ENCODE measurements around the gene DGCR8. TPM values are rescaled to one million over a fixed set of nuclear protein-coding genes. Genes with fewer than 3 reads are reported as not detected.

Gene DGCR8
- total RNA-seq, 2 experiments from 2014 or later: 52.3 to 55.2 TPM

GRCh38 chr22:20135265-20135664, 55.2 kb downstream of the DGCR8 start:
- Mint-ChIP-seq H3K27ac (no peak overlapping the region), H3K36me3 (ENCODE audit: low read depth) (no peaks in the 10 kb centered on the region), H3K4me1 (ENCODE audit: low read depth) (peaks cover 15% of the 10 kb centered on the region), H3K9me3 (ENCODE audit: insufficient read depth) (no peaks in the 10 kb centered on the region), H3K4me3 (no peak overlapping the region), H3K27me3 (ENCODE audit: low read depth) (no peaks in the 10 kb centered on the region)
- no peak for ATAC-seq
- POLR2A ChIA-PET: no interaction called here
- CTCF ChIA-PET: no interaction called here
- DNase-seq: no peak

- H3K27me3 Mint-ChIP-seq (ENCODE audit: low read depth): no peaks in the 10 kb centered on the region
- ATAC-seq (no peak), DNase-seq (no peak)
- no peak overlapping the region for H3K27ac Mint-ChIP-seq
- no peaks in the 10 kb centered on the region for H3K9me3 Mint-ChIP-seq (ENCODE audit: insufficient read depth)
- no peak overlapping the region for H3K4me3 Mint-ChIP-seq
- peaks cover 15% of the 10 kb centered on the region for H3K4me1 Mint-ChIP-seq (ENCODE audit: low read depth)
- POLR2A ChIA-PET: no interaction called here
- H3K36me3 Mint-ChIP-seq (ENCODE audit: low read depth): no peaks in the 10 kb centered on the region
- CTCF ChIA-PET: no interaction called here
Measured at GRCh38 chr22:20135806-20136602, 56.0 kb downstream of the DGCR8 start.

- ATAC-seq (no peak), DNase-seq (no peak)
- H3K27me3 Mint-ChIP-seq (ENCODE audit: low read depth): no peaks in the 10 kb centered on the region
- H3K4me1 Mint-ChIP-seq (ENCODE audit: low read depth): peaks cover 15% of the 10 kb centered on the region
- CTCF ChIA-PET: no interaction called here
- POLR2A ChIA-PET: no interaction called here
- no peaks in the 10 kb centered on the region for H3K9me3 Mint-ChIP-seq (ENCODE audit: insufficient read depth)
- no peak overlapping the region for H3K27ac Mint-ChIP-seq
- H3K4me3 Mint-ChIP-seq: no peak overlapping the region
- H3K36me3 Mint-ChIP-seq (ENCODE audit: low read depth): no peaks in the 10 kb centered on the region
Measured at GRCh38 chr22:20136603-20136873, 56.5 kb downstream of the DGCR8 start.

- DNase-seq (no peak), ATAC-seq (no peak)
- ChIA-PET POLR2A (no interaction called here), CTCF (interaction anchor here (0.6 to 1.3 kb wide), 2 partner anchors 183 to 916 kb away, joined by 3 read pairs; partner anchors contain the start of gene DGCR6L)
- Mint-ChIP-seq H3K9me3 (ENCODE audit: insufficient read depth) (no peaks in the 10 kb centered on the region), H3K36me3 (ENCODE audit: low read depth) (no peaks in the 10 kb centered on the region), H3K27me3 (ENCODE audit: low read depth) (no peaks in the 10 kb centered on the region), H3K4me1 (ENCODE audit: low read depth) (peaks cover 15% of the 10 kb centered on the region), H3K4me3 (no peak overlapping the region), H3K27ac (no peak overlapping the region)
Measured at GRCh38 chr22:20137113-20137512, 57.1 kb downstream of the DGCR8 start.

GRCh38 chr22:20137671-20138416, 57.8 kb downstream of the DGCR8 start:
- Mint-ChIP-seq H3K9me3 (ENCODE audit: insufficient read depth) (no peaks in the 10 kb centered on the region), H3K36me3 (ENCODE audit: low read depth) (no peaks in the 10 kb centered on the region), H3K4me1 (ENCODE audit: low read depth) (peaks cover 10% of the 10 kb centered on the region), H3K27me3 (ENCODE audit: low read depth) (no peaks in the 10 kb centered on the region), H3K4me3 (no peak overlapping the region), H3K27ac (no peak overlapping the region)
- no peak for ATAC-seq
- ChIA-PET POLR2A (no interaction called here), CTCF (interaction anchor here (0.6 to 1.3 kb wide), 2 partner anchors 182 to 915 kb away, joined by 3 read pairs; partner anchors contain the start of gene DGCR6L)
- DNase-seq: no peak

GRCh38 chr22:20138417-20138738, 58.3 kb downstream of the DGCR8 start:
- Mint-ChIP-seq H3K27me3 (ENCODE audit: low read depth) (no peaks in the 10 kb centered on the region), H3K36me3 (ENCODE audit: low read depth) (no peaks in the 10 kb centered on the region), H3K27ac (no peak overlapping the region), H3K4me1 (ENCODE audit: low read depth) (peaks cover 4% of the 10 kb centered on the region), H3K9me3 (ENCODE audit: insufficient read depth) (no peaks in the 10 kb centered on the region), H3K4me3 (no peak overlapping the region)
- ChIA-PET POLR2A (interaction anchor here (0.5 kb wide), 1 partner anchor 1527 kb away, joined by 3 read pairs; the partner anchor contains the start of gene PPIL2), CTCF (no interaction called here)
- DNase-seq (no peak), ATAC-seq (no peak)

- Mint-ChIP-seq H3K4me1 (ENCODE audit: low read depth) (peaks cover under 1% of the 10 kb centered on the region), H3K4me3 (no peak overlapping the region), H3K27ac (no peak overlapping the region), H3K27me3 (ENCODE audit: low read depth) (no peaks in the 10 kb centered on the region), H3K36me3 (ENCODE audit: low read depth) (no peaks in the 10 kb centered on the region), H3K9me3 (ENCODE audit: insufficient read depth) (no peaks in the 10 kb centered on the region)
- ChIA-PET POLR2A (interaction anchor here (0.5 kb wide), 1 partner anchor 1527 kb away, joined by 3 read pairs; the partner anchor contains the start of gene PPIL2), CTCF (no interaction called here)
- ATAC-seq (no peak), DNase-seq (no peak)
Measured at GRCh38 chr22:20138868-20139267, 58.8 kb downstream of the DGCR8 start.

- H3K4me3 Mint-ChIP-seq: no peak overlapping the region
- POLR2A ChIA-PET: no interaction called here
- no peak for ATAC-seq
- no peak for DNase-seq
- H3K4me1 Mint-ChIP-seq (ENCODE audit: low read depth): no peaks in the 10 kb centered on the region
- no peaks in the 10 kb centered on the region for H3K9me3 Mint-ChIP-seq (ENCODE audit: insufficient read depth)
- H3K36me3 Mint-ChIP-seq (ENCODE audit: low read depth): no peaks in the 10 kb centered on the region
- H3K27me3 Mint-ChIP-seq (ENCODE audit: low read depth): no peaks in the 10 kb centered on the region
- H3K27ac Mint-ChIP-seq: no peak overlapping the region
- CTCF ChIA-PET: no interaction called here
Measured at GRCh38 chr22:20139391-20140106, 59.5 kb downstream of the DGCR8 start.

GRCh38 chr22:20140107-20140445, 60.0 kb downstream of the DGCR8 start:
- H3K36me3 Mint-ChIP-seq (ENCODE audit: low read depth): no peaks in the 10 kb centered on the region

GRCh38 chr22:20140521-20140964, 60.5 kb downstream of the DGCR8 start:
- Mint-ChIP-seq H3K9me3 (ENCODE audit: insufficient read depth) (no peaks in the 10 kb centered on the region), H3K4me3 (no peak overlapping the region), H3K36me3 (ENCODE audit: low read depth) (no peaks in the 10 kb centered on the region), H3K27me3 (ENCODE audit: low read depth) (no peaks in the 10 kb centered on the region), H3K27ac (no peak overlapping the region), H3K4me1 (ENCODE audit: low read depth) (no peaks in the 10 kb centered on the region)
- POLR2A ChIA-PET: no interaction called here
- CTCF ChIA-PET: no interaction called here
- DNase-seq (no peak), ATAC-seq (no peak)

More at GRCh38 chr22:20140107-20140445, 60.0 kb downstream of the DGCR8 start:
- POLR2A ChIA-PET: no interaction called here
- H3K27ac Mint-ChIP-seq: no peak overlapping the region
- DNase-seq (no peak), ATAC-seq (no peak)
- H3K27me3 Mint-ChIP-seq (ENCODE audit: low read depth): no peaks in the 10 kb centered on the region
- no peak overlapping the region for H3K4me3 Mint-ChIP-seq
- CTCF ChIA-PET: no interaction called here
- no peaks in the 10 kb centered on the region for H3K9me3 Mint-ChIP-seq (ENCODE audit: insufficient read depth)
- H3K4me1 Mint-ChIP-seq (ENCODE audit: low read depth): no peaks in the 10 kb centered on the region

GRCh38 chr22:20141186-20142077, 61.4 kb downstream of the DGCR8 start:
- H3K27ac Mint-ChIP-seq: no peak overlapping the region
- ATAC-seq (no peak), DNase-seq (no peak)
- ChIA-PET POLR2A (no interaction called here), CTCF (no interaction called here)
- peaks cover 1% of the 10 kb centered on the region for H3K4me1 Mint-ChIP-seq (ENCODE audit: low read depth)
- no peaks in the 10 kb centered on the region for H3K9me3 Mint-ChIP-seq (ENCODE audit: insufficient read depth)
- no peak overlapping the region for H3K4me3 Mint-ChIP-seq
- H3K36me3 Mint-ChIP-seq (ENCODE audit: low read depth): no peaks in the 10 kb centered on the region
- H3K27me3 Mint-ChIP-seq (ENCODE audit: low read depth): no peaks in the 10 kb centered on the region
